Neural cell (in vitro differentiated cells): ENCODE data around the gene UNC5CL. TPM values are rescaled to one million over a fixed set of nuclear protein-coding genes. Genes with fewer than 3 reads are reported as not detected.
"Not testable (repeated sequence)": the region's sequence is repeated elsewhere in the genome, so short reads cannot be mapped to it uniquely, and the experiment has no call there.

Experiments used
- H2AFZ ChIP-seq: fragments of 200-600, 300-800 bp; sonication (generic), shearing (Covaris generic); 2 replicates; pipeline ENCODE4 v1.6.0; 2014; ENCODE audit warnings: low read depth, mild to moderate bottlenecking, antibody characterized with exemption, low read length, moderate library complexity
- H3F3A ChIP-seq: fragments of 200-600 bp; shearing (Covaris generic); 2 replicates; pipeline ENCODE4 v1.6.1; 2016; ENCODE audit warnings: mild to moderate bottlenecking, moderate library complexity, mixed read lengths, antibody characterized with exemption, low read length; ENCODE audit not compliant: insufficient read depth, poor library complexity, severe bottlenecking
- H3K27ac ChIP-seq: fragments of 200-600, 300-800 bp; sonication (generic), shearing (Covaris generic); 2 replicates; pipeline ENCODE4 v1.5.1; 2014; ENCODE audit warnings: mild to moderate bottlenecking, low read length, moderate library complexity
- H3K27me3 ChIP-seq: fragments of 300-800, 200-600 bp; sonication (generic), shearing (Covaris generic); 2 replicates; pipeline ENCODE4 v1.6.0; 2014; ENCODE audit warnings: mild to moderate bottlenecking, low read depth, low read length, moderate library complexity; ENCODE audit not compliant: insufficient read depth
- H3K36me3 ChIP-seq: fragments of 300-800, 200-600 bp; sonication (generic), shearing (Covaris generic); 2 replicates; pipeline ENCODE4 v1.5.1; 2014; ENCODE audit warnings: mild to moderate bottlenecking, antibody characterized with exemption, low read length, moderate library complexity; ENCODE audit not compliant: insufficient read depth
- H3K4me2 ChIP-seq: fragments of 300-800, 200-600 bp; sonication (generic), shearing (Covaris generic); 2 replicates; pipeline ENCODE4 v1.6.0; 2014; ENCODE audit warnings: mild to moderate bottlenecking, low read length
- H3K4me3 ChIP-seq: fragments of 300-800, 200-600 bp; sonication (generic), shearing (Covaris generic); 2 replicates; pipeline ENCODE4 v1.5.1; 2014; ENCODE audit warnings: mild to moderate bottlenecking, low read length, moderate library complexity
- H3K79me2 ChIP-seq: fragments of 200-600 bp; shearing (Covaris generic); replicated peaks from 2 replicates; pipeline ENCODE4 v1.6.0; 2014; ENCODE audit warnings: mild to moderate bottlenecking, low read length, moderate library complexity; ENCODE audit not compliant: insufficient read depth
- H3K9ac ChIP-seq: fragments of 300-800, 200-600 bp; sonication (generic), shearing (Covaris generic); 2 replicates; pipeline ENCODE4 v1.6.1; 2016; ENCODE audit warnings: mild to moderate bottlenecking, low read length, mixed read lengths
- H3K9me2 ChIP-seq: fragments of 200-600 bp; shearing (Covaris generic); 2 replicates; pipeline ENCODE4 v1.6.1; 2016; ENCODE audit warnings: mild to moderate bottlenecking, low read length, mixed read lengths; ENCODE audit not compliant: insufficient read depth
- H3K9me3 ChIP-seq: fragments of 200-600, 300-800 bp; sonication (generic), shearing (Covaris generic); 2 replicates; pipeline ENCODE4 v1.6.1; 2016; ENCODE audit warnings: mild to moderate bottlenecking, mixed run types, low read length, moderate library complexity, mixed read lengths
- H4K20me1 ChIP-seq: fragments of 200-600 bp; shearing (Covaris generic); 2 replicates; pipeline ENCODE4 v1.6.1; 2016; ENCODE audit warnings: mild to moderate bottlenecking, mixed run types; ENCODE audit not compliant: insufficient read depth
- CTCF ChIP-seq: fragments of 450-650 bp; IDR thresholded peaks from 2 replicates; pipeline ENCODE4 v1.5.1; 2014; ENCODE audit warnings: antibody characterized with exemption, mild to moderate bottlenecking, moderate library complexity; ENCODE audit not compliant: poor library complexity, severe bottlenecking
- EP300 ChIP-seq: fragments of 450-650 bp; conservative IDR thresholded peaks from 2 replicates; pipeline ENCODE4 v1.6.1; 2014; ENCODE audit warnings: antibody characterized with exemption, mild to moderate bottlenecking, moderate library complexity; ENCODE audit not compliant: poor library complexity, severe bottlenecking
- EZH2 ChIP-seq: fragments of 200-600, 300-800 bp; shearing (Covaris generic), sonication (generic); IDR thresholded peaks from 2 replicates; pipeline ENCODE4 v1.6.1; 2014; ENCODE audit warnings: antibody characterized with exemption, low read length, borderline replicate concordance, mild to moderate bottlenecking; ENCODE audit not compliant: insufficient read depth, poor library complexity, severe bottlenecking
- MXI1 ChIP-seq: fragments of 450-650 bp; conservative IDR thresholded peaks from 2 replicates; pipeline ENCODE4 v1.6.1; 2014; ENCODE audit warnings: antibody characterized with exemption, mild to moderate bottlenecking; ENCODE audit not compliant: poor library complexity, severe bottlenecking
- POLR2AphosphoS5 ChIP-seq: IDR thresholded peaks from 2 replicates; pipeline ENCODE4 v1.6.1; 2012
- RAD21 ChIP-seq: fragments of 450-650 bp; conservative IDR thresholded peaks from 2 replicates; pipeline ENCODE4 v1.6.1; 2014; ENCODE audit warnings: antibody characterized with exemption, mild to moderate bottlenecking, moderate library complexity
- REST ChIP-seq: IDR thresholded peaks from 2 replicates; pipeline ENCODE4 v1.6.1; 2012; ENCODE audit warnings: borderline replicate concordance
- SMC3 ChIP-seq: fragments of 450-650 bp; conservative IDR thresholded peaks from 2 replicates; pipeline ENCODE4 v1.6.1; 2014; ENCODE audit warnings: antibody characterized with exemption, mild to moderate bottlenecking, moderate library complexity; ENCODE audit not compliant: poor library complexity
- TAF1 ChIP-seq: IDR thresholded peaks from 2 replicates; pipeline ENCODE4 v1.6.1; 2012; ENCODE audit warnings: low read depth
- polyA plus RNA-seq: library from polyadenylated mRNA; depleted of rRNA; stranded (reverse); fragments of >200 nt; gene quantifications from 2 replicates; pipeline ENCODE4 v1.2.3, GENCODE V29; 2014

UNC5CL gene
- polyA plus RNA-seq, 1 donor from 2014 or later = 1.0 TPM

- Histone ChIP-seq H3K9ac (no peak overlapping the region), H2AFZ (no peak overlapping the region), H3K27ac (no peak overlapping the region), H3K36me3 (no peaks in the 10 kb centered on the region), H3K4me3 (no peak overlapping the region), H3K79me2 (no peaks in the 10 kb centered on the region), H4K20me1 (no peaks in the 10 kb centered on the region), H3F3A (no peaks in the 10 kb centered on the region), H3K4me2 (no peak overlapping the region), H3K9me2 (no peaks in the 10 kb centered on the region), H3K27me3 (no peaks in the 10 kb centered on the region), H3K9me3 (peaks cover 3% of the 10 kb centered on the region)
- TF ChIP-seq CTCF (no peak), POLR2AphosphoS5 (no peak), REST (no peak), TAF1 (no peak), SMC3 (no peak), EP300 (no peak), EZH2 (no peak), MXI1 (no peak), RAD21 (no peak)
These were observed 21.4 kb downstream of the UNC5CL start for GRCh38 chr6:41017663-41018062.

GRCh38 chr6:41015860-41016259 is 23.2 kb downstream of the UNC5CL start:
- H3K9ac ChIP-seq, H3K79me2 ChIP-seq, H3K36me3 ChIP-seq, H3K4me2 ChIP-seq, H4K20me1 ChIP-seq, H2AFZ ChIP-seq, H3K27me3 ChIP-seq, H3K9me2 ChIP-seq, H3K4me3 ChIP-seq, H3F3A ChIP-seq, H3K27ac ChIP-seq, H3K9me3 ChIP-seq: not testable (repeated sequence)

GRCh38 chr6:41014780-41015179 is 24.2 kb downstream of the UNC5CL start:
- no peaks in the 10 kb centered on the region for H4K20me1 ChIP-seq
- H2AFZ ChIP-seq = no peak overlapping the region
- H3K27ac ChIP-seq = no peak overlapping the region
- H3K27me3 ChIP-seq = no peaks in the 10 kb centered on the region
- H3K79me2 ChIP-seq = no peaks in the 10 kb centered on the region
- no peaks in the 10 kb centered on the region for H3K9me2 ChIP-seq
- H3K4me3 ChIP-seq = no peak overlapping the region
- no peaks in the 10 kb centered on the region for H3K9me3 ChIP-seq
- H3K4me2 ChIP-seq = no peak overlapping the region
- no peaks in the 10 kb centered on the region for H3K36me3 ChIP-seq
- H3K9ac ChIP-seq = no peak overlapping the region
- TF ChIP-seq REST (no peak), POLR2AphosphoS5 (no peak), RAD21 (no peak), EP300 (no peak)
- no peaks in the 10 kb centered on the region for H3F3A ChIP-seq
